NCI-H2196 (cell line): ENCODE results near the gene PRDM13.
"Not testable (repeated sequence)": the region's sequence is repeated elsewhere in the genome, so short reads cannot be mapped to it uniquely, and the experiment has no call there.

ENCODE experiments used
- DNase-seq: peaks from one replicate; lab custom pipeline; 2025; ENCODE audit not compliant: unreplicated experiment; lab: John Stamatoyannopoulos, UW

Gene PRDM13

GRCh38 chr6:99606656-99607415, at the start of gene PRDM13:
PRDM13 (plus strand) TSS chr6:99606833; CDS start chr6:99607035, 202 bp downstream.
- no peak for DNase-seq

GRCh38 chr6:99559057-99559456, 47.6 kb upstream of the PRDM13 start:
- no peak for DNase-seq

GRCh38 chr6:99560668-99561067, 46.0 kb upstream of the PRDM13 start:
- no peak for DNase-seq

- DNase-seq, result no peak
Measured at GRCh38 chr6:99563056-99563723, 43.4 kb upstream of the PRDM13 start.

GRCh38 chr6:99568103-99568933, 38.3 kb upstream of the PRDM13 start, which contains the start of gene CCNC:
CCNC (minus strand) TSS chr6:99568660; CDS start chr6:99568527, 133 bp downstream.
- peak; percentile 96 for DNase-seq

GRCh38 chr6:99573980-99574617, 32.5 kb upstream of the PRDM13 start:
- DNase-seq, result no peak

GRCh38 chr6:99575544-99576227, 30.9 kb upstream of the PRDM13 start:
- DNase-seq, result no peak

- no peak for DNase-seq
Measured at GRCh38 chr6:99579781-99580180, 26.9 kb upstream of the PRDM13 start.

GRCh38 chr6:99587792-99588191, 18.8 kb upstream of the PRDM13 start:
- no peak for DNase-seq

- peak; percentile 61 for DNase-seq
Measured at GRCh38 chr6:99588618-99589289, 17.9 kb upstream of the PRDM13 start.

- DNase-seq, result no peak
Measured at GRCh38 chr6:99589290-99589672, 17.4 kb upstream of the PRDM13 start.

GRCh38 chr6:99589907-99590493, 16.6 kb upstream of the PRDM13 start:
- DNase-seq, result no peak

GRCh38 chr6:99590728-99591672, 15.6 kb upstream of the PRDM13 start:
- no peak for DNase-seq

GRCh38 chr6:99591673-99592364, 14.8 kb upstream of the PRDM13 start:
- DNase-seq, result no peak

- DNase-seq, result no peak
Measured at GRCh38 chr6:99592900-99593299, 13.7 kb upstream of the PRDM13 start.

- not testable (repeated sequence) for DNase-seq
Measured at GRCh38 chr6:99594696-99595095, 11.9 kb upstream of the PRDM13 start.

- no peak for DNase-seq
Measured at GRCh38 chr6:99602520-99603420, 3.9 kb upstream of the PRDM13 start.
